ENCODE measurements around the gene SOX10.

DNA sequence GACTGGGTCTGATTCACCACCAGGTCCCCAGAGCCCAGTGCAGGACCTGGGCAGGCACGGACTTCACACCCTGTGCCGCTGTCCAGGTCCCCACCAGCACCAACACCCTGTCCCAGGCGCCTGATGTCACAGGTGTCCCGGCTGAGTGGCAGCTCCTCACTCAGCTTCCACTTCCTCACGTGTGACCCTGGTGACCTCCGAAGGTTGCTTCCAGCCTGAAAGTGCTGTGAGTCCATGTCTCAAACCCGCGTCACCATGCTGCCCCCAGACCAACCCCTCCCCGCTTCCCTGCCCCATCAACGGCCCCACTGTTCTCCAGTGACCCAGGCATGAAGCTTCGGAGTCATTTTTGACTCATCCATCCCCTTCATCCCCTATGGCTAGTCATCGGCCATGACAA is 47.1 kb upstream of the SOX10 start:
- TF ChIP-seq, protein P1, sequence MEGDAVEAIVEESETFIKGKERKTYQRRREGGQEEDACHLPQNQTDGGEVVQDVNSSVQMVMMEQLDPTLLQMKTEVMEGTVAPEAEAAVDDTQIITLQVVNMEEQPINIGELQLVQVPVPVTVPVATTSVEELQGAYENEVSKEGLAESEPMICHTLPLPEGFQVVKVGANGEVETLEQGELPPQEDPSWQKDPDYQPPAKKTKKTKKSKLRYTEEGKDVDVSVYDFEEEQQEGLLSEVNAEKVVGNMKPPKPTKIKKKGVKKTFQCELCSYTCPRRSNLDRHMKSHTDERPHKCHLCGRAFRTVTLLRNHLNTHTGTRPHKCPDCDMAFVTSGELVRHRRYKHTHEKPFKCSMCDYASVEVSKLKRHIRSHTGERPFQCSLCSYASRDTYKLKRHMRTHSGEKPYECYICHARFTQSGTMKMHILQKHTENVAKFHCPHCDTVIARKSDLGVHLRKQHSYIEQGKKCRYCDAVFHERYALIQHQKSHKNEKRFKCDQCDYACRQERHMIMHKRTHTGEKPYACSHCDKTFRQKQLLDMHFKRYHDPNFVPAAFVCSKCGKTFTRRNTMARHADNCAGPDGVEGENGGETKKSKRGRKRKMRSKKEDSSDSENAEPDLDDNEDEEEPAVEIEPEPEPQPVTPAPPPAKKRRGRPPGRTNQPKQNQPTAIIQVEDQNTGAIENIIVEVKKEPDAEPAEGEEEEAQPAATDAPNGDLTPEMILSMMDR (IDR thresholded peaks at IDR 0.05; ENCODE audit: low read depth, low read length): no peak
- TF ChIP-seq POLR2A (IDR thresholded peaks at IDR 0.05; ENCODE audit: extremely low read depth, insufficient read length): no peak
